Caco-2 (cell line): ENCODE measurements around the gene BRS3. TPM values are rescaled to one million over a fixed set of nuclear protein-coding genes. Genes with fewer than 3 reads are reported as not detected.
A peak's percentile ranks its signal among the peaks of the same experiment; 100 is the strongest.

Experiments used
- BruUV-seq: library from RNA; stranded (reverse); fragments of 400-500 nt; replicated peaks from 2 replicates; lab custom pipeline; 2021; lab: Mats Ljungman, UMichigan
- CTCF ChIA-PET: fragments of 300-600 bp; sonication (Branson Sonifier 250); formaldehyde crosslinking; loops from one replicate; lab custom pipeline; 2022; ENCODE audit warnings: antibody characterized with exemption; lab: Charles Lee
- POLR2A ChIA-PET: fragments of 300-600 bp; sonication (Branson Sonifier 250); formaldehyde crosslinking; loops from one replicate; lab custom pipeline; 2022; ENCODE audit warnings: antibody characterized with exemption; lab: Charles Lee
- DNase-seq, 2 experiments: peaks; one replicate each; pipeline versions ENCODE4 v3.0.0 to v3.0.0-alpha.2; 2020 to 2022
- H3K27me3 ChIP-seq: replicated peaks from 2 replicates; pipeline ENCODE4 v1.6.0; 2011; ENCODE audit warnings: low read length; ENCODE audit not compliant: control insufficient read depth, insufficient read depth
- H3K36me3 ChIP-seq: 2 replicates; pipeline ENCODE4 v1.5.1; 2011; ENCODE audit warnings: low read length; ENCODE audit not compliant: control insufficient read depth, insufficient read depth
- H3K4me1 ChIP-seq: fragments of 250-450 bp; sonication (Bioruptor Pico); 2 replicates; pipeline ENCODE4 v1.5.1; 2020; ENCODE audit warnings: mild to moderate bottlenecking
- H3K4me3 ChIP-seq: 2 replicates; pipeline ENCODE4 v1.5.1; 2011; ENCODE audit warnings: low read depth, mild to moderate bottlenecking, control low read depth, low read length
- H3K9me3 ChIP-seq: fragments of 250-450 bp; sonication (Bioruptor Pico); 2 replicates; pipeline ENCODE4 v1.5.1; 2020; ENCODE audit warnings: mild to moderate bottlenecking, moderate library complexity
- H3K27ac Mint-ChIP-seq: one replicate; pipeline ENCODE4 v1.8.0; 2022; ENCODE audit warnings: mixed read lengths; ENCODE audit not compliant: unreplicated experiment
- H3K27me3 Mint-ChIP-seq: one replicate; pipeline ENCODE4 v1.8.0; 2022; ENCODE audit warnings: mixed read lengths; ENCODE audit not compliant: insufficient read depth, unreplicated experiment
- H3K36me3 Mint-ChIP-seq: one replicate; pipeline ENCODE4 v1.8.0; 2022; ENCODE audit warnings: mild to moderate bottlenecking, mixed read lengths; ENCODE audit not compliant: insufficient read depth, unreplicated experiment
- H3K4me1 Mint-ChIP-seq: one replicate; pipeline ENCODE4 v1.8.0; 2022; ENCODE audit warnings: low read depth, mixed read lengths; ENCODE audit not compliant: unreplicated experiment
- H3K4me3 Mint-ChIP-seq: one replicate; pipeline ENCODE4 v1.8.0; 2022; ENCODE audit warnings: mild to moderate bottlenecking, moderate library complexity, mixed read lengths; ENCODE audit not compliant: unreplicated experiment
- H3K9me3 Mint-ChIP-seq: one replicate; pipeline ENCODE4 v1.8.0; 2022; ENCODE audit warnings: mixed read lengths; ENCODE audit not compliant: unreplicated experiment
- CTCF ChIP-seq, 2 experiments: fragments of 200-600 bp in 1 of 2; IDR thresholded peaks; 1 replicate in 1 of 2; 2 replicates in 1 of 2; pipeline versions ENCODE4 v1.5.1 to v1.8.0; 2011 to 2022; ENCODE audit warnings: antibody characterized with exemption in 1 of 2, control low read depth in 1 of 2, inconsistent platforms in 1 of 2, low read depth in 1 of 2, low read length in 1 of 2, mild to moderate bottlenecking in 1 of 2, moderate library complexity in 1 of 2; ENCODE audit not compliant: insufficient read depth in 1 of 2, severe bottlenecking in 1 of 2, unreplicated experiment in 1 of 2
- intact Hi-C: fragments of 100-400 bp; cut with micrococcal nuclease; formaldehyde crosslinking; loops from one replicate; pipeline ENCODE4 v1.10.0; 2022; ENCODE audit not compliant: unreplicated experiment
- total RNA-seq: library from RNA; stranded (reverse); gene quantifications from 2 replicates; pipeline ENCODE4 v1.2.3, GENCODE V29; 2022

BRS3 gene
- total RNA-seq, 1 experiment from 2014 or later, result not detected

- Mint-ChIP-seq H3K27ac (no peak overlapping the region), H3K9me3 (no peaks in the 10 kb centered on the region), H3K36me3 (peaks cover 20% of the 10 kb centered on the region), H3K4me3 (peak overlapping the region; percentile 91), H3K27me3 (no peaks in the 10 kb centered on the region), H3K4me1 (peaks cover 26% of the 10 kb centered on the region)
- BruUV-seq, result no TSS peak
- Histone ChIP-seq H3K9me3 (no peaks in the 10 kb centered on the region), H3K4me3 (no peak overlapping the region), H3K27me3 (no peaks in the 10 kb centered on the region), H3K36me3 (no peaks in the 10 kb centered on the region), H3K4me1 (peaks cover 12% of the 10 kb centered on the region)
- CTCF ChIA-PET, result no interaction called here
- intact Hi-C loops, result no loop called here
- POLR2A ChIA-PET, result no interaction called here
- DNase-seq, result no peak
- no peak for TF ChIP-seq CTCF (IDR thresholded peaks at IDR 0.05; ENCODE audit: insufficient read depth in 1 of 2, low read depth in 1 of 2, low read length in 1 of 2, severe bottlenecking in 1 of 2, unreplicated experiment in 1 of 2)
Measured at GRCh38 chrX:136534131-136534530, 46.4 kb downstream of the BRS3 start.

- BruUV-seq, result no TSS peak
- no peaks in the 10 kb centered on the region for H3K9me3 Mint-ChIP-seq
- Histone ChIP-seq H3K36me3 (no peaks in the 10 kb centered on the region), H3K27me3 (no peaks in the 10 kb centered on the region), H3K4me1 (no peaks in the 10 kb centered on the region), H3K4me3 (no peak overlapping the region), H3K9me3 (no peaks in the 10 kb centered on the region)
- CTCF ChIA-PET, result interaction anchor here (0.6 kb wide), 1 partner anchor 170 kb away, joined by 3 read pairs; no protein-coding TSS in a partner anchor
- peaks cover 17% of the 10 kb centered on the region for H3K4me1 Mint-ChIP-seq
- no peak overlapping the region for H3K4me3 Mint-ChIP-seq
- H3K36me3 Mint-ChIP-seq, result peaks cover 43% of the 10 kb centered on the region
- H3K27ac Mint-ChIP-seq, result no peak overlapping the region
- intact Hi-C loops, result no loop called here
- DNase-seq, result no peak
- TF ChIP-seq CTCF (IDR thresholded peaks at IDR 0.05; ENCODE audit: insufficient read depth in 1 of 2, low read depth in 1 of 2, low read length in 1 of 2, severe bottlenecking in 1 of 2, unreplicated experiment in 1 of 2), result no peak
- H3K27me3 Mint-ChIP-seq, result no peaks in the 10 kb centered on the region
- POLR2A ChIA-PET, result no interaction called here
Measured at GRCh38 chrX:136538811-136539210, 51.1 kb downstream of the BRS3 start.

- BruUV-seq, result no TSS peak
- peaks cover 44% of the 10 kb centered on the region for H3K36me3 Mint-ChIP-seq
- Histone ChIP-seq H3K4me1 (no peaks in the 10 kb centered on the region), H3K4me3 (no peak overlapping the region), H3K36me3 (no peaks in the 10 kb centered on the region), H3K27me3 (no peaks in the 10 kb centered on the region), H3K9me3 (no peaks in the 10 kb centered on the region)
- H3K4me3 Mint-ChIP-seq, result no peak overlapping the region
- POLR2A ChIA-PET, result no interaction called here
- H3K27me3 Mint-ChIP-seq, result no peaks in the 10 kb centered on the region
- intact Hi-C loops, result no loop called here
- CTCF ChIA-PET, result no interaction called here
- no peak overlapping the region for H3K27ac Mint-ChIP-seq
- TF ChIP-seq CTCF (IDR thresholded peaks at IDR 0.05; ENCODE audit: insufficient read depth in 1 of 2, low read depth in 1 of 2, low read length in 1 of 2, severe bottlenecking in 1 of 2, unreplicated experiment in 1 of 2), result no peak
- H3K4me1 Mint-ChIP-seq, result peaks cover 17% of the 10 kb centered on the region
- DNase-seq, result no peak
- no peaks in the 10 kb centered on the region for H3K9me3 Mint-ChIP-seq
Measured at GRCh38 chrX:136540226-136540625, 52.5 kb downstream of the BRS3 start.
